ENCODE data around the gene TBX5. TPM values are rescaled to one million over a fixed set of nuclear protein-coding genes. Genes with fewer than 3 reads are reported as not detected.

The TBX5 gene
- total and polyA plus RNA-seq, 9 of the 15 experiments (the other 6 are each of a cell fraction or from before 2014, with no cell fraction given): not detected

DNA sequence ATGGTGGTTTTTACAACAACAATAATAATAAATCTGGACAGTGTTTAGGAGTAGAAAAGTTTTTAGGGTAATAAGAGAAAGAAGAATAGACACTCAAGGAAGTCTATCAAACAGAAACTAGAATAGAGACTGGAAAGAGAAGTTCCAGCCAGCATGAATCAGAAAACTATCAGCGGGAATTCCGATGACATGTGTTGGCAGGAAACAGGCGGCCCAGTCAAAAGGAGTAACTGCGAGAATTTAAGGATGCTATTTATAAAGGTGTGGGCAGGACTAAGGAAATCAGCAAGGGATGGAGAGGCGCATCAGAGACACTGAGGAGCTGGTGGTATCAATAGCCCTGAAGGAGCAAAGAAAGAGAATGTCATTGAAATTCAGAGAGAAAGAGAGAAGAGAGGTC is 89.9 kb downstream of the TBX5 start:
- intact Hi-C loops (cut with micrococcal nuclease): no loop called here

More for the DNA sequence above, 89.9 kb downstream of the TBX5 start:
- TF ChIP-seq HMG20A (CRISPR knock-in tag; conservative IDR thresholded peaks at IDR 0.05) (no peak), FOXK2 (conservative IDR thresholded peaks at IDR 0.05 in 1 of 2, IDR thresholded peaks at IDR 0.05 in 1 of 2; ENCODE audit: low read depth in 2 of 2) (no peak), IRF2 (CRISPR knock-in tag; IDR thresholded peaks at IDR 0.05) (no peak), ZC3H11A (IDR thresholded peaks at IDR 0.05; ENCODE audit: low read depth, low read length) (no peak), RHOXF2B (CRISPR knock-in tag; conservative IDR thresholded peaks at IDR 0.05) (no peak), SREBF1 (IDR thresholded peaks at IDR 0.05; ENCODE audit: borderline replicate concordance, low read depth, low read length) (no peak), RBM22 (IDR thresholded peaks at IDR 0.05; ENCODE audit: low read depth, low read length, poor library complexity, severe bottlenecking) (no peak), ZNF311 (CRISPR knock-in tag; IDR thresholded peaks at IDR 0.05) (no peak)
- TF ChIP-seq, protein P1, sequence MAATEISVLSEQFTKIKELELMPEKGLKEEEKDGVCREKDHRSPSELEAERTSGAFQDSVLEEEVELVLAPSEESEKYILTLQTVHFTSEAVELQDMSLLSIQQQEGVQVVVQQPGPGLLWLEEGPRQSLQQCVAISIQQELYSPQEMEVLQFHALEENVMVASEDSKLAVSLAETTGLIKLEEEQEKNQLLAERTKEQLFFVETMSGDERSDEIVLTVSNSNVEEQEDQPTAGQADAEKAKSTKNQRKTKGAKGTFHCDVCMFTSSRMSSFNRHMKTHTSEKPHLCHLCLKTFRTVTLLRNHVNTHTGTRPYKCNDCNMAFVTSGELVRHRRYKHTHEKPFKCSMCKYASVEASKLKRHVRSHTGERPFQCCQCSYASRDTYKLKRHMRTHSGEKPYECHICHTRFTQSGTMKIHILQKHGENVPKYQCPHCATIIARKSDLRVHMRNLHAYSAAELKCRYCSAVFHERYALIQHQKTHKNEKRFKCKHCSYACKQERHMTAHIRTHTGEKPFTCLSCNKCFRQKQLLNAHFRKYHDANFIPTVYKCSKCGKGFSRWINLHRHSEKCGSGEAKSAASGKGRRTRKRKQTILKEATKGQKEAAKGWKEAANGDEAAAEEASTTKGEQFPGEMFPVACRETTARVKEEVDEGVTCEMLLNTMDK (IDR thresholded peaks at IDR 0.05; ENCODE audit: borderline replicate concordance, insufficient read depth, low read depth, low read length, poor library complexity, severe bottlenecking): no peak
- TF ChIP-seq, protein P2, sequence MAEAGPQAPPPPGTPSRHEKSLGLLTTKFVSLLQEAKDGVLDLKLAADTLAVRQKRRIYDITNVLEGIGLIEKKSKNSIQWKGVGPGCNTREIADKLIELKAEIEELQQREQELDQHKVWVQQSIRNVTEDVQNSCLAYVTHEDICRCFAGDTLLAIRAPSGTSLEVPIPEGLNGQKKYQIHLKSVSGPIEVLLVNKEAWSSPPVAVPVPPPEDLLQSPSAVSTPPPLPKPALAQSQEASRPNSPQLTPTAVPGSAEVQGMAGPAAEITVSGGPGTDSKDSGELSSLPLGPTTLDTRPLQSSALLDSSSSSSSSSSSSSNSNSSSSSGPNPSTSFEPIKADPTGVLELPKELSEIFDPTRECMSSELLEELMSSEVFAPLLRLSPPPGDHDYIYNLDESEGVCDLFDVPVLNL (CRISPR knock-in tag; IDR thresholded peaks at IDR 0.05; ENCODE audit: low read depth): no peak
- DNase-seq (ENCODE audit: extremely low read depth in 1 of 4, low spot score in 3 of 4): no peak
- no peak for FAIRE-seq
- POLR2A ChIA-PET: no interaction called here
- H3K9me1 ChIP-seq (ENCODE audit: control insufficient read depth, insufficient read depth, low read length): no peaks in the 10 kb centered on the region
- no peaks in the 10 kb centered on the region for H3K4me1 ChIP-seq (replicated peaks in 1 of 2; ENCODE audit: control insufficient read depth in 2 of 2, insufficient read depth in 2 of 2, low read length in 2 of 2)
- no peaks in the 10 kb centered on the region for H3K9me3 ChIP-seq (replicated peaks; ENCODE audit: control insufficient read depth, insufficient read depth, low read depth, low read length)
- BruUV-seq (replicated peaks): no TSS peak
- H3K9ac ChIP-seq (ENCODE audit: insufficient read depth in 1 of 2, low read depth in 2 of 2, low read length in 2 of 2): no peak overlapping the region
- no peaks in the 10 kb centered on the region; the same call in 1 of the 2 replicates for H4K20me1 ChIP-seq (replicated peaks; ENCODE audit: control insufficient read depth, insufficient read depth, low read length)
- ATAC-seq: no peak
- WGBS (ENCODE audit: insufficient coverage, low coverage, missing lambda C conversion rate): 0% methylated on average over 5 of the region's 5 CpGs
- no peak overlapping the region for H3K4me3 ChIP-seq
- H3K36me3 ChIP-seq (ENCODE audit: control insufficient read depth, insufficient read depth, low read length): no peaks in the 10 kb centered on the region
- H2AFZ ChIP-seq (ENCODE audit: low read depth, low read length): no peak overlapping the region
- no peak overlapping the region for H3K27ac ChIP-seq (ENCODE audit: extremely low read depth, low read depth, low read length)
- no peak overlapping the region for H3K4me2 ChIP-seq (ENCODE audit: insufficient read depth, low read length)
- CTCF ChIA-PET (ENCODE audit: low intra/inter-chr PET ratio): no interaction called here
- peaks cover 0 to 15% of the 10 kb centered on the region in 2 experiments; a peak in 3 of 5 replicates for H3K27me3 ChIP-seq (ENCODE audit: control insufficient read depth in 2 of 2, insufficient read depth in 2 of 2, low read length in 2 of 2)
- H3K79me2 ChIP-seq (ENCODE audit: control insufficient read depth, insufficient read depth, low read length): no peaks in the 10 kb centered on the region
- in situ Hi-C loops (cut with MboI): no loop called here
